Smooth muscle cell (in vitro differentiated cells): Measurements from ENCODE around the gene IKBIP. TPM values are rescaled to one million over a fixed set of nuclear protein-coding genes. Genes with fewer than 3 reads are reported as not detected.

Experiments used
- DNase-seq: peaks from one replicate; lab custom pipeline; 2025; ENCODE audit not compliant: unreplicated experiment; lab: John Stamatoyannopoulos, UW
- H2AFZ ChIP-seq: fragments of 200-600 bp; sonication (generic); 2 replicates; pipeline ENCODE4 v1.6.0; 2016; ENCODE audit warnings: antibody characterized with exemption, low read depth, mild to moderate bottlenecking
- H3F3A ChIP-seq: fragments of 200-600 bp; sonication (generic); 2 replicates; pipeline ENCODE4 v1.6.0; 2017; ENCODE audit warnings: antibody characterized with exemption, low read depth
- H3K27ac ChIP-seq: fragments of 200-600 bp; sonication (generic); 2 replicates; pipeline ENCODE4 v1.5.1; 2016; ENCODE audit warnings: low read depth, mild to moderate bottlenecking
- H3K27me3 ChIP-seq: fragments of 200-600 bp; sonication (generic); 2 replicates; pipeline ENCODE4 v1.6.1; 2016; ENCODE audit warnings: low read depth, mild to moderate bottlenecking
- H3K36me3 ChIP-seq: fragments of 200-600 bp; sonication (generic); 2 replicates; pipeline ENCODE4 v1.5.1; 2016; ENCODE audit warnings: low read depth
- H3K4me1 ChIP-seq: fragments of 200-600 bp; sonication (generic); 2 replicates; pipeline ENCODE4 v1.5.1; 2016; ENCODE audit warnings: low read depth
- H3K4me2 ChIP-seq: fragments of 200-600 bp; sonication (generic); 2 replicates; pipeline ENCODE4 v1.6.0; 2016; ENCODE audit warnings: mild to moderate bottlenecking
- H3K4me3 ChIP-seq: fragments of 200-600 bp; sonication (generic); 2 replicates; pipeline ENCODE4 v1.5.1; 2016; ENCODE audit warnings: mild to moderate bottlenecking
- H3K79me2 ChIP-seq: fragments of 200-600 bp; sonication (generic); 2 replicates; pipeline ENCODE4 v1.6.0; 2016; ENCODE audit warnings: low read depth, mild to moderate bottlenecking
- H3K9ac ChIP-seq: fragments of 200-600 bp; sonication (generic); 2 replicates; pipeline ENCODE4 v1.6.0; 2016; ENCODE audit warnings: low read depth
- H3K9me3 ChIP-seq: fragments of 200-600 bp; sonication (generic); replicated peaks from 2 replicates; pipeline ENCODE4 v1.5.1; 2016; ENCODE audit warnings: low read depth
- H4K20me1 ChIP-seq: fragments of 200-600 bp; sonication (generic); 2 replicates; pipeline ENCODE4 v1.6.0; 2016; ENCODE audit warnings: low read depth
- WGBS: methylation state at CpG from one replicate; pipeline ENCODE4 v1.1.7; 2016; ENCODE audit warnings: low lambda C conversion rate; 5-methylcytosine and 5-hydroxymethylcytosine counted together
- polyA plus RNA-seq: library from polyadenylated mRNA; unstranded; fragments of >200 nt; fragmentation: Nextera tagmentation; extraction: Ambion mirVana; gene quantifications from 2 replicates; pipeline ENCODE4 v1.2.1, GENCODE V29; 2016
- total RNA-seq: library from RNA; depleted of rRNA; stranded (reverse); fragments of >200 nt; gene quantifications from 2 replicates; pipeline ENCODE4 v1.2.3, GENCODE V29; 2014
- TF ChIP-seq, protein P1 (sequence below): fragments of 200-600 bp; sonication (generic); IDR thresholded peaks from 2 replicates; pipeline ENCODE4 v1.5.1; 2017; ENCODE audit warnings: borderline replicate concordance, mild to moderate bottlenecking, antibody characterized with exemption; ENCODE audit not compliant: insufficient read depth, poor library complexity, severe bottlenecking

Gene IKBIP
- total and polyA plus RNA-seq, 2 experiments from 2014 or later = 80.9 to 97.9 TPM

GRCh38 chr12:98684199-98684598 is 39.6 kb upstream of the IKBIP start:
- H3K27ac ChIP-seq = no peak overlapping the region
- no peaks in the 10 kb centered on the region for H3K27me3 ChIP-seq
- no peak overlapping the region for H3K9ac ChIP-seq
- no peaks in the 10 kb centered on the region for H3F3A ChIP-seq
- H3K79me2 ChIP-seq = no peaks in the 10 kb centered on the region
- no peak overlapping the region for H3K4me3 ChIP-seq
- H2AFZ ChIP-seq = no peak overlapping the region
- DNase-seq = no peak
- H3K4me2 ChIP-seq = no peak overlapping the region
- 100% methylated on average over 2 of the region's 2 CpGs for WGBS
- TF ChIP-seq, protein P1, sequence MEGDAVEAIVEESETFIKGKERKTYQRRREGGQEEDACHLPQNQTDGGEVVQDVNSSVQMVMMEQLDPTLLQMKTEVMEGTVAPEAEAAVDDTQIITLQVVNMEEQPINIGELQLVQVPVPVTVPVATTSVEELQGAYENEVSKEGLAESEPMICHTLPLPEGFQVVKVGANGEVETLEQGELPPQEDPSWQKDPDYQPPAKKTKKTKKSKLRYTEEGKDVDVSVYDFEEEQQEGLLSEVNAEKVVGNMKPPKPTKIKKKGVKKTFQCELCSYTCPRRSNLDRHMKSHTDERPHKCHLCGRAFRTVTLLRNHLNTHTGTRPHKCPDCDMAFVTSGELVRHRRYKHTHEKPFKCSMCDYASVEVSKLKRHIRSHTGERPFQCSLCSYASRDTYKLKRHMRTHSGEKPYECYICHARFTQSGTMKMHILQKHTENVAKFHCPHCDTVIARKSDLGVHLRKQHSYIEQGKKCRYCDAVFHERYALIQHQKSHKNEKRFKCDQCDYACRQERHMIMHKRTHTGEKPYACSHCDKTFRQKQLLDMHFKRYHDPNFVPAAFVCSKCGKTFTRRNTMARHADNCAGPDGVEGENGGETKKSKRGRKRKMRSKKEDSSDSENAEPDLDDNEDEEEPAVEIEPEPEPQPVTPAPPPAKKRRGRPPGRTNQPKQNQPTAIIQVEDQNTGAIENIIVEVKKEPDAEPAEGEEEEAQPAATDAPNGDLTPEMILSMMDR = no peak
- H3K36me3 ChIP-seq = peaks cover 38% of the 10 kb centered on the region
- H3K4me1 ChIP-seq = no peaks in the 10 kb centered on the region
- no peaks in the 10 kb centered on the region for H3K9me3 ChIP-seq
- H4K20me1 ChIP-seq = no peaks in the 10 kb centered on the region

- WGBS = 92% methylated on average over 15 of the region's 15 CpGs
Measured at GRCh38 chr12:98679611-98680005, 35.0 kb upstream of the IKBIP start.

DNA sequence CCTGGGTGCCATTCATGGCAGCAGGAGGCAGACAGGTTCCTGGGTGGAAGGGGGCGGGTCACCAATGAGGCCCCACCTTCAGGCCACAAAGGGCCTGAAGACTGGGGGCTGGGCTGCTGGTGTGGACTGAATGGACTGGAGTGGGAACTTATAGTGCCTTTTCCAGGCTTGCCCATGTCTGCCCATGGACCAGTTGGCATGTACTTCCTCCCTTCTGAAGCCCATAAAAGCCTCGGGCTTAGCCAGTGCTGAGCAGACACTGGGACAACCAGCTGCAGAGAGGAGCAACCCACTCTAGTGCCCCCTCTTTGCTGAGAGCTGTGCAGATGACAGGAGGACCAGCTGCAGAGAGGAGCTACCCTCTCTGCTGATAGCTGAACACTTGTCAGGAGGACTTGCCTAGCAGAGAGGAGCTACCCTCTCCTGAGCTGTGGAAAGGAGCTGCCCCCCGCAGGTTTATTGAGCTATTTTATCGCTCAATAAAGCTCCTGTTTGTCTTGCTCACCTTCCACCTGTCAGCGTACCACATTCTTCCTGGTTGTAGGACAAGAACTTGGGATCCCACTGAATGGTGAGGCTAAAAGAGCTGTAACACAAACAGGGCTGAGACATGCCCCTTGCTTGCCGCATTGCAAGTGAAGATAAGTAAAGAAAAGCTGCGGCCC is 34.5 kb upstream of the IKBIP start:
- Histone ChIP-seq H3K79me2 (no peaks in the 10 kb centered on the region), H3K27ac (no peak overlapping the region), H3K36me3 (peaks cover 32% of the 10 kb centered on the region), H3K9me3 (no peaks in the 10 kb centered on the region), H3K4me1 (no peaks in the 10 kb centered on the region), H3K4me2 (no peak overlapping the region), H2AFZ (no peak overlapping the region), H4K20me1 (no peaks in the 10 kb centered on the region), H3K27me3 (no peaks in the 10 kb centered on the region), H3F3A (no peaks in the 10 kb centered on the region), H3K4me3 (no peak overlapping the region), H3K9ac (no peak overlapping the region)
- 96% methylated on average over 7 of the region's 7 CpGs for WGBS
- no peak for DNase-seq
- TF ChIP-seq, protein P1 = no peak

More at GRCh38 chr12:98679611-98680005, 35.0 kb upstream of the IKBIP start:
- Histone ChIP-seq H3K4me3 (no peak overlapping the region), H3K9me3 (no peaks in the 10 kb centered on the region), H3K4me1 (no peaks in the 10 kb centered on the region), H3K4me2 (no peak overlapping the region), H4K20me1 (no peaks in the 10 kb centered on the region), H3K27me3 (no peaks in the 10 kb centered on the region), H3K79me2 (no peaks in the 10 kb centered on the region), H3K36me3 (peaks cover 32% of the 10 kb centered on the region), H3F3A (no peaks in the 10 kb centered on the region), H2AFZ (no peak overlapping the region), H3K9ac (no peak overlapping the region), H3K27ac (no peak overlapping the region)
- no peak for DNase-seq
- TF ChIP-seq, protein P1 = no peak
